Loucy (cell line): ENCODE results near the gene NCMAP.
"Not testable (repeated sequence)": the region's sequence is repeated elsewhere in the genome, so short reads cannot be mapped to it uniquely, and the experiment has no call there.

Experiments
- H2AFZ ChIP-seq: fragments of 200-600 bp; sonication (generic); 2 replicates; pipeline ENCODE4 v1.6.0; 2016; ENCODE audit warnings: antibody characterized with exemption, mild to moderate bottlenecking, low read length, moderate library complexity
- H3F3A ChIP-seq: fragments of 200-600 bp; 2 replicates; pipeline ENCODE4 v1.6.0; 2016; ENCODE audit warnings: antibody characterized with exemption, low read depth, mild to moderate bottlenecking
- H3K27me3 ChIP-seq: fragments of 200-600 bp; sonication (generic); 2 replicates; pipeline ENCODE4 v1.6.1; 2014; ENCODE audit warnings: low read length, mild to moderate bottlenecking; ENCODE audit not compliant: insufficient read depth, poor library complexity, severe bottlenecking
- H3K36me3 ChIP-seq: fragments of 200-600 bp; sonication (generic); 2 replicates; pipeline ENCODE4 v1.6.1; 2016; ENCODE audit warnings: low read length; ENCODE audit not compliant: insufficient read depth
- H3K4me1 ChIP-seq: fragments of 200-600 bp; sonication (generic); 2 replicates; pipeline ENCODE4 v1.5.1; 2014; ENCODE audit warnings: low read length, mild to moderate bottlenecking; ENCODE audit not compliant: insufficient read depth, poor library complexity, severe bottlenecking
- H3K4me2 ChIP-seq: fragments of 200-600 bp; sonication (generic); 2 replicates; pipeline ENCODE4 v1.6.0; 2014; ENCODE audit warnings: antibody characterized with exemption, low read length, low read depth, mild to moderate bottlenecking; ENCODE audit not compliant: poor library complexity, severe bottlenecking
- H3K4me3 ChIP-seq: fragments of 200-600 bp; sonication (generic); 2 replicates; pipeline ENCODE4 v1.5.1; 2014; ENCODE audit warnings: low read length, mild to moderate bottlenecking, mixed read lengths; ENCODE audit not compliant: poor library complexity, severe bottlenecking
- H3K79me2 ChIP-seq: fragments of 200-600 bp; sonication (generic); 2 replicates; pipeline ENCODE4 v1.6.1; 2014; ENCODE audit warnings: low read length; ENCODE audit not compliant: insufficient read depth
- H3K9ac ChIP-seq: fragments of 200-600 bp; sonication (generic); 2 replicates; pipeline ENCODE4 v1.6.0; 2014; ENCODE audit warnings: mild to moderate bottlenecking, low read depth, low read length, moderate library complexity; ENCODE audit not compliant: poor library complexity, severe bottlenecking
- H3K9me2 ChIP-seq: fragments of 200-600 bp; sonication (generic); replicated peaks from 2 replicates; pipeline ENCODE4 v1.6.1; 2016; ENCODE audit warnings: low read depth, low read length, mixed read lengths
- H3K9me3 ChIP-seq: fragments of 200-600 bp; sonication (generic); 2 replicates; pipeline ENCODE4 v1.6.1; 2014; ENCODE audit warnings: mild to moderate bottlenecking, antibody characterized with exemption, low read length, low read depth; ENCODE audit not compliant: insufficient read depth
- H4K20me1 ChIP-seq: fragments of 200-600 bp; sonication (generic); 2 replicates; pipeline ENCODE4 v1.6.0; 2014; ENCODE audit warnings: antibody characterized with exemption, low read length, mild to moderate bottlenecking; ENCODE audit not compliant: insufficient read depth, poor library complexity, severe bottlenecking
- CTCF ChIP-seq: fragments of 200-600 bp; sonication (generic); conservative IDR thresholded peaks from 2 replicates; pipeline ENCODE4 v1.5.1; 2014; ENCODE audit warnings: mild to moderate bottlenecking, antibody characterized with exemption, low read length
- EZH2phosphoT487 ChIP-seq: fragments of 200-600 bp; IDR thresholded peaks from 2 replicates; pipeline ENCODE4 v1.6.1; 2018; ENCODE audit warnings: antibody characterized with exemption, mild to moderate bottlenecking, moderate library complexity, borderline replicate concordance

Gene NCMAP

GRCh38 chr1:24526045-24526444, 29.8 kb upstream of the NCMAP start:
- Histone ChIP-seq H3K79me2 (peaks cover 18% of the 10 kb centered on the region; the same call in 1 of the 2 replicates), H3K9me3 (no peaks in the 10 kb centered on the region), H3K27me3 (no peaks in the 10 kb centered on the region), H4K20me1 (no peaks in the 10 kb centered on the region), H2AFZ (no peak overlapping the region), H3K4me3 (no peak overlapping the region), H3K4me2 (no peak overlapping the region), H3F3A (no peaks in the 10 kb centered on the region), H3K9ac (no peak overlapping the region), H3K9me2 (no peaks in the 10 kb centered on the region), H3K36me3 (no peaks in the 10 kb centered on the region; the same call in 1 of the 2 replicates), H3K4me1 (no peaks in the 10 kb centered on the region)
- no peak for TF ChIP-seq CTCF

DNA sequence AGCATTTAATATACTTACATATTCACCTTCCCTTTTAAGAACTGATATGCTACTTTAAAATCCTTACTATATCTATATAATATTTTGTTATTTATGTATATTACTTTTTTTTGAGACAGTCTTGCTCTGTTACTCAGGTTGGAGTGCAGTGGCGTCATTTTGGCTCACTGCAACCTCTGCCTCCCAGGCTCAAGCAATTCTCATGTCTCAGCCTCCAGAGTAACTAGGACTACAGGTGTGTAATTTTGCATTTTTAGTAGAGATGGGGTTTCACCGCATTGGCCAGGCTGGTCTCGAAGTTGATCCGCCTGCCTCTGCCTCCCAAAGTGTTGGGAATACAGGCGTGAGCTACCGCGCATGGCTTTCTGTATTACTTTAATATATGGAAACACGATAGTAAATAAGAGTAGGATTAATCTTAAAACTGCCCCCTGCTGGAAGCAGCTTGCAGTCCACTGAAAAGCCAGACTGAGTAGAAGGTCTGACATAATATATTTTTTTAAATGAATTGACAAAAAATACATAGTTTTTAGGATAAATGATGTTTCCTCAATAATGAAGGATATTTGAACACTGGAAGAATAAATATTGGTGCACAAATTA, 28.8 kb upstream of the NCMAP start:
- H3F3A ChIP-seq = no peaks in the 10 kb centered on the region
- H3K4me3 ChIP-seq = no peak overlapping the region
- no peaks in the 10 kb centered on the region for H3K4me1 ChIP-seq
- H2AFZ ChIP-seq = no peak overlapping the region
- no peak overlapping the region for H3K9ac ChIP-seq
- H3K9me3 ChIP-seq = no peaks in the 10 kb centered on the region
- H4K20me1 ChIP-seq = no peaks in the 10 kb centered on the region
- TF ChIP-seq CTCF = peak; percentile 81
- no peak for TF ChIP-seq EZH2phosphoT487
- H3K36me3 ChIP-seq = no peaks in the 10 kb centered on the region
- peaks cover 18% of the 10 kb centered on the region; the same call in 1 of the 2 replicates for H3K79me2 ChIP-seq
- H3K27me3 ChIP-seq = no peaks in the 10 kb centered on the region
- no peaks in the 10 kb centered on the region for H3K9me2 ChIP-seq
- H3K4me2 ChIP-seq = no peak overlapping the region

- no peaks in the 10 kb centered on the region for H3K4me1 ChIP-seq
- no peak overlapping the region for H3K4me2 ChIP-seq
- H3K36me3 ChIP-seq = peaks cover 4% of the 10 kb centered on the region; the same call in 1 of the 2 replicates
- H3K4me3 ChIP-seq = no peak overlapping the region
- H4K20me1 ChIP-seq = no peaks in the 10 kb centered on the region
- H3F3A ChIP-seq = no peaks in the 10 kb centered on the region
- no peak for TF ChIP-seq EZH2phosphoT487
- no peak for TF ChIP-seq CTCF
- no peak overlapping the region for H2AFZ ChIP-seq
- H3K9me2 ChIP-seq = no peaks in the 10 kb centered on the region
- H3K79me2 ChIP-seq = peaks cover 18% of the 10 kb centered on the region; the same call in 1 of the 2 replicates
- no peaks in the 10 kb centered on the region for H3K27me3 ChIP-seq
- no peaks in the 10 kb centered on the region for H3K9me3 ChIP-seq
- no peak overlapping the region for H3K9ac ChIP-seq
Measured at GRCh38 chr1:24528744-24529143, 27.1 kb upstream of the NCMAP start.

- H3F3A ChIP-seq, H4K20me1 ChIP-seq, H3K9me3 ChIP-seq, H2AFZ ChIP-seq, H3K27me3 ChIP-seq, H3K4me3 ChIP-seq, H3K9ac ChIP-seq, H3K4me2 ChIP-seq, H3K9me2 ChIP-seq, H3K4me1 ChIP-seq, H3K36me3 ChIP-seq: not testable (repeated sequence)
- peaks cover 18% of the 10 kb centered on the region; the same call in 1 of the 2 replicates for H3K79me2 ChIP-seq
Measured at GRCh38 chr1:24529292-24529691, 26.6 kb upstream of the NCMAP start.
